DND-41 (cell line): ENCODE data around the gene PTPRG.

Experiments used
- ATAC-seq: fragments of 200-7000 bp; cut with Tn5 transposase; 3 replicates; pipeline ENCODE4 v1.9.1; 2021; ENCODE audit warnings: low read depth; ENCODE audit not compliant: insufficient read depth
- DNase-seq: peaks from one replicate; pipeline ENCODE4 v3.0.0-alpha.2; 2020
- H2AFZ ChIP-seq: 2 replicates; pipeline ENCODE4 v1.6.0; 2012; ENCODE audit warnings: low read depth, low read length
- H3K27ac ChIP-seq: 2 replicates; pipeline ENCODE4 v1.5.1; 2012; ENCODE audit warnings: low read length, inconsistent platforms
- H3K27me3 ChIP-seq: fragments of 200-600 bp; sonication (generic); 2 replicates; pipeline ENCODE4 v1.6.0; 2012; ENCODE audit warnings: low read length, mild to moderate bottlenecking, inconsistent platforms; ENCODE audit not compliant: insufficient read depth, poor library complexity
- H3K36me3 ChIP-seq: 2 replicates; pipeline ENCODE4 v1.5.1; 2012; ENCODE audit warnings: low read length, inconsistent platforms; ENCODE audit not compliant: insufficient read depth
- H3K4me1 ChIP-seq: 2 replicates; pipeline ENCODE4 v1.5.1; 2012; ENCODE audit warnings: mild to moderate bottlenecking, low read length; ENCODE audit not compliant: insufficient read depth
- H3K4me2 ChIP-seq: 2 replicates; pipeline ENCODE4 v1.6.0; 2012; ENCODE audit warnings: mild to moderate bottlenecking, moderate library complexity, low read length, inconsistent platforms; ENCODE audit not compliant: insufficient read depth
- H3K4me3 ChIP-seq, 2 experiments: fragments of 200-600 bp in 1 of 2; shearing (Covaris generic) in 1 of 2; 2 replicates each; pipeline ENCODE4 v1.5.1; 2012 to 2016; ENCODE audit warnings: inconsistent platforms in 2 of 2, low read length in 2 of 2, mild to moderate bottlenecking in 2 of 2, low read depth in 1 of 2, moderate library complexity in 1 of 2
- H3K79me2 ChIP-seq: 2 replicates; pipeline ENCODE4 v1.6.0; 2012; ENCODE audit warnings: low read length, inconsistent platforms; ENCODE audit not compliant: insufficient read depth
- H3K9ac ChIP-seq: 2 replicates; pipeline ENCODE4 v1.6.0; 2012; ENCODE audit warnings: low read depth, mild to moderate bottlenecking, inconsistent platforms, low read length, moderate library complexity
- H3K9me3 ChIP-seq: 2 replicates; pipeline ENCODE4 v1.5.1; 2012; ENCODE audit warnings: low read length, moderate library complexity, mild to moderate bottlenecking, inconsistent platforms; ENCODE audit not compliant: insufficient read depth, severe bottlenecking
- H4K20me1 ChIP-seq: 2 replicates; pipeline ENCODE4 v1.6.0; 2012; ENCODE audit warnings: low read length; ENCODE audit not compliant: insufficient read depth
- EZH2 ChIP-seq: IDR thresholded peaks from 3 replicates; pipeline ENCODE4 v1.6.1; 2012; ENCODE audit warnings: borderline replicate concordance, low read depth, mild to moderate bottlenecking, moderate library complexity, low read length, inconsistent platforms; ENCODE audit not compliant: severe bottlenecking
- TF ChIP-seq, protein P1 (sequence below): IDR thresholded peaks from 2 replicates; pipeline ENCODE4 v1.5.1; 2012; ENCODE audit warnings: borderline replicate concordance, low read length, moderate library complexity, mild to moderate bottlenecking; ENCODE audit not compliant: poor library complexity, severe bottlenecking; ENCODE audit errors: extremely low read depth

The PTPRG gene

DNA sequence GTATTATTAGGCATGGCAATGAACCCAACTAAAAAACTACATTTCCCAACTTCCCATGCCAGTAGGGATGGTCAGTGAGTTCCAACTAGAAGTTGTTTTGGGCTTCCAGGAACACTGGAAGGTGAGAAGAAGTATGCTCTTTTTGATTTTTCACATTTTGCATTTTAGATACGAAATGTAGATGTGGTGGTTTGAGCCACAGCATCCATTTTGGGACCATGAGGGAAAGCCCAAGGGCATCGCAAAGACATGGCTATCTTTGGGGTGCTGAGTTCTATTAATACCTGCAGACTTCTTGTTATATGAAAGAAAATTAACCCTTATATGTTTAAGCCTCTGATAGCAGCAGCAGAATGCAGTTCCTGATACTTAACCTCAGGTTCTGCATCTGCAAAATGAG lies 62.9 kb downstream of the PTPRG start:
- Histone ChIP-seq H2AFZ (no peak overlapping the region), H3K27me3 (no peaks in the 10 kb centered on the region), H3K9me3 (no peaks in the 10 kb centered on the region), H3K27ac (no peak overlapping the region), H3K4me1 (no peaks in the 10 kb centered on the region), H4K20me1 (no peaks in the 10 kb centered on the region), H3K4me2 (no peak overlapping the region), H3K36me3 (no peaks in the 10 kb centered on the region), H3K4me3 (no peak overlapping the region), H3K9ac (no peak overlapping the region), H3K79me2 (no peaks in the 10 kb centered on the region)
- DNase-seq: no peak
- ATAC-seq: no peak
- no peak for TF ChIP-seq EZH2
- TF ChIP-seq, protein P1, sequence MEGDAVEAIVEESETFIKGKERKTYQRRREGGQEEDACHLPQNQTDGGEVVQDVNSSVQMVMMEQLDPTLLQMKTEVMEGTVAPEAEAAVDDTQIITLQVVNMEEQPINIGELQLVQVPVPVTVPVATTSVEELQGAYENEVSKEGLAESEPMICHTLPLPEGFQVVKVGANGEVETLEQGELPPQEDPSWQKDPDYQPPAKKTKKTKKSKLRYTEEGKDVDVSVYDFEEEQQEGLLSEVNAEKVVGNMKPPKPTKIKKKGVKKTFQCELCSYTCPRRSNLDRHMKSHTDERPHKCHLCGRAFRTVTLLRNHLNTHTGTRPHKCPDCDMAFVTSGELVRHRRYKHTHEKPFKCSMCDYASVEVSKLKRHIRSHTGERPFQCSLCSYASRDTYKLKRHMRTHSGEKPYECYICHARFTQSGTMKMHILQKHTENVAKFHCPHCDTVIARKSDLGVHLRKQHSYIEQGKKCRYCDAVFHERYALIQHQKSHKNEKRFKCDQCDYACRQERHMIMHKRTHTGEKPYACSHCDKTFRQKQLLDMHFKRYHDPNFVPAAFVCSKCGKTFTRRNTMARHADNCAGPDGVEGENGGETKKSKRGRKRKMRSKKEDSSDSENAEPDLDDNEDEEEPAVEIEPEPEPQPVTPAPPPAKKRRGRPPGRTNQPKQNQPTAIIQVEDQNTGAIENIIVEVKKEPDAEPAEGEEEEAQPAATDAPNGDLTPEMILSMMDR: no peak

DNA sequence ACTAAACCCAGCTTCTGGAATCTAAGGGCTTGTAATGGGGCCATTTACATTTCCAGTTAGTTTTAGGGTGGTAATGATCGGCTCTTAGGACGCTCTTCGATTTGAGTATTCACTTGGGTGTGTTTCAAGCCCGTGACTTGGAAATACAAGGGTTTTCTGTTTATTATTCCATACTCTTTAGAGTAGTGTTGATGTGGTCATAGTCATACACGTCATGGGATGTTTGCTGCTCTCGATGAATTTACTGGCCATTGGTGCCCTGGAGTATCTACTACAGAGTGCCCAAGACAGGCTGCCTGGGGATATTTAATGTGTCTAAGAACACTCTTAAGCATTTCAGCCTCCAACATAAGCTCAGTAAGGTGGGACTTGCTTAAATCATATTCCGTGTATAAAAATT lies 64.1 kb downstream of the PTPRG start:
- no peaks in the 10 kb centered on the region for H3K36me3 ChIP-seq
- no peaks in the 10 kb centered on the region for H3K9me3 ChIP-seq
- no peak overlapping the region for H3K4me2 ChIP-seq
- no peaks in the 10 kb centered on the region for H3K4me1 ChIP-seq
- no peak overlapping the region for H3K27ac ChIP-seq
- no peak overlapping the region for H3K9ac ChIP-seq
- ATAC-seq: no peak
- no peaks in the 10 kb centered on the region for H3K27me3 ChIP-seq
- DNase-seq: no peak
- no peaks in the 10 kb centered on the region for H4K20me1 ChIP-seq
- no peak overlapping the region for H3K4me3 ChIP-seq
- TF ChIP-seq, protein P1: no peak
- no peak overlapping the region for H2AFZ ChIP-seq
- H3K79me2 ChIP-seq: no peaks in the 10 kb centered on the region

DNA sequence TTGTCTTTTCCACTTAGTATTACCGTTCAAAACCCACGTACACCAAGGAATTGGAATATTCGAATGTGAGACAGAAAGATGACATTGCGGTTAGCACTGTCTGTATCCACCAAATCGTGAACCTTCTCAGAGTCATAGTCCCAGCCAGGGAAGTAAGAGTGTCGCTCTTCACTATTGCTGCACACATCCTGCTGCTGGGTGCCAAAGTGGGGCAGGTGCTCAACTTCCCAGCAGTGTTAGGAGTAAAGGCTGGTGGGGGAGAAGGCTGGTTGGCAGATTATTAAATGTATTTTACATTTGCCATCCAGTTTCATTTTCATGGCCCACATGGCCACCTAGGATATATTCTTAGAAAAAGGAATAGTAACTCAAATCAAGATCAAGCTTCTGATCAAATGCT lies 65.1 kb downstream of the PTPRG start:
- H3K4me1 ChIP-seq: no peaks in the 10 kb centered on the region

DNA sequence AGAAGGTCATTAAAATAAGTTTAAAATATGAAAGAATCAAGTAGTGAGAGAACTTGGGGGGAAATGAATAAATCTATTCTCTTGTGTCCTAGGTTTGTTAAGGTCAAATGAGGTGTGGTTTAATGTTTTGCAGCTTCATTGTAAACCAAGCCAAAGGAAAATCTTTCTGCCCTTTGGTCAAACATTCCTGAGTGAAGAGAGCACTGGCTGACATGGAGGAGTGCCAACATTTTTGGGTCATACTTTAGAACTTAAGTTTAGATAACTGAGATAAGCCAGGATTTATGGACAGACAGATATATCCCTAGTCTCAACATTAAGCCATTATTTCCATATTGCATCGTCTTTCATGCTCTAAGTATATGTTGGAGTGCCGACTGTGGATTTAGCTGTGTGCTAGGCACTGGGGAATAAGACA lies 66.4 kb downstream of the PTPRG start:
- ATAC-seq: no peak
- H4K20me1 ChIP-seq: no peaks in the 10 kb centered on the region
- no peak for DNase-seq
- H3K9me3 ChIP-seq: no peaks in the 10 kb centered on the region
- no peak overlapping the region for H3K4me2 ChIP-seq
- TF ChIP-seq EZH2: no peak
- TF ChIP-seq, protein P1: no peak
- no peak overlapping the region for H3K27ac ChIP-seq
- no peaks in the 10 kb centered on the region for H3K79me2 ChIP-seq
- H3K4me3 ChIP-seq: no peak overlapping the region
- no peaks in the 10 kb centered on the region for H3K27me3 ChIP-seq
- no peaks in the 10 kb centered on the region for H3K4me1 ChIP-seq
- no peaks in the 10 kb centered on the region for H3K36me3 ChIP-seq
- no peak overlapping the region for H3K9ac ChIP-seq
- no peak overlapping the region for H2AFZ ChIP-seq

More for the DNA sequence above, 65.1 kb downstream of the PTPRG start:
- TF ChIP-seq EZH2: no peak
- TF ChIP-seq, protein P1: no peak
- H2AFZ ChIP-seq: no peak overlapping the region
- no peaks in the 10 kb centered on the region for H3K9me3 ChIP-seq
- H3K27ac ChIP-seq: no peak overlapping the region
- no peaks in the 10 kb centered on the region for H3K36me3 ChIP-seq
- ATAC-seq (peak; percentile 50; the same call in 1 of the 3 replicates), DNase-seq (no peak)
- H3K4me2 ChIP-seq: no peak overlapping the region
- H3K9ac ChIP-seq: no peak overlapping the region
- no peaks in the 10 kb centered on the region for H3K79me2 ChIP-seq
- no peak overlapping the region for H3K4me3 ChIP-seq
- no peaks in the 10 kb centered on the region for H4K20me1 ChIP-seq
- no peaks in the 10 kb centered on the region for H3K27me3 ChIP-seq
